Measurements from ENCODE around the gene CHRNA3.
A peak's percentile ranks its signal among the peaks of the same experiment; 100 is the strongest.

CHRNA3 gene

GRCh38 chr15:78635346-78635745 lies 14.6 kb upstream of the CHRNA3 start:
- DNase-seq = no peak

- DNase-seq = no peak
Observed at GRCh38 chr15:78634210-78635145, 13.7 kb upstream of the CHRNA3 start.

GRCh38 chr15:78633348-78633747 lies 12.6 kb upstream of the CHRNA3 start:
- DNase-seq = no peak

- DNase-seq = no peak
Observed at GRCh38 chr15:78630886-78631633, 10.3 kb upstream of the CHRNA3 start.

- no peak for DNase-seq
Observed at GRCh38 chr15:78629716-78630065, 8.9 kb upstream of the CHRNA3 start.

- no peak for DNase-seq
Observed at GRCh38 chr15:78629031-78629715, 8.4 kb upstream of the CHRNA3 start.

GRCh38 chr15:78628227-78628626 lies 7.4 kb upstream of the CHRNA3 start:
- DNase-seq = no peak

GRCh38 chr15:78627348-78627747 lies 6.6 kb upstream of the CHRNA3 start:
- DNase-seq = no peak

GRCh38 chr15:78626381-78626995 lies 5.7 kb upstream of the CHRNA3 start:
- DNase-seq = no peak

- DNase-seq = no peak
Observed at GRCh38 chr15:78625606-78626280, 4.9 kb upstream of the CHRNA3 start.

GRCh38 chr15:78624651-78625590 lies 4.1 kb upstream of the CHRNA3 start:
- no peak for DNase-seq

GRCh38 chr15:78623786-78624497 lies 3.1 kb upstream of the CHRNA3 start:
- DNase-seq = no peak

- no peak for DNase-seq
Observed at GRCh38 chr15:78621810-78622402, 1.1 kb upstream of the CHRNA3 start.

GRCh38 chr15:78620021-78620526 lies 722 bp downstream of the CHRNA3 start:
- DNase-seq = no peak

GRCh38 chr15:78619022-78619950 lies 1.5 kb downstream of the CHRNA3 start:
- DNase-seq = no peak

- DNase-seq = peak; percentile 84
Observed at GRCh38 chr15:78618490-78618934, 2.3 kb downstream of the CHRNA3 start.

GRCh38 chr15:78618064-78618463 lies 2.7 kb downstream of the CHRNA3 start:
- DNase-seq = no peak

- DNase-seq = no peak
Observed at GRCh38 chr15:78617516-78617915, 3.3 kb downstream of the CHRNA3 start.

GRCh38 chr15:78617076-78617475 lies 3.7 kb downstream of the CHRNA3 start:
- no peak for DNase-seq
